Activated T-cell treated with anti-CD3 and anti-CD28 coated beads, Interleukin-2, amount 50 U/mL, for 4 hours (primary cell): Measurements from ENCODE around the gene FCRLA. TPM values are rescaled to one million over a fixed set of nuclear protein-coding genes. Genes with fewer than 3 reads are reported as not detected.
"Not testable (repeated sequence)": the region's sequence is repeated elsewhere in the genome, so short reads cannot be mapped to it uniquely, and the experiment has no call there.

Experiments used
- ATAC-seq, 2 donors: fragments of 200-7000 bp; cut with Tn5 transposase; one replicate each; pipeline ENCODE4 v1.10.0; 2021
- DNase-seq: peaks from one replicate; pipeline ENCODE4 v3.0.0-alpha.2; 2020
- H3K27me3 Mint-ChIP-seq: one replicate; pipeline ENCODE4 v1.8.0; 2021; ENCODE audit warnings: low read depth, mixed read lengths
- H3K36me3 Mint-ChIP-seq: one replicate; pipeline ENCODE4 v1.8.0; 2022; ENCODE audit warnings: mixed read lengths; ENCODE audit not compliant: insufficient read depth
- H3K4me1 Mint-ChIP-seq: one replicate; pipeline ENCODE4 v1.8.0; 2021; ENCODE audit warnings: low read depth, mixed read lengths
- H3K4me3 Mint-ChIP-seq: one replicate; pipeline ENCODE4 v1.8.0; 2021; ENCODE audit warnings: mild to moderate bottlenecking, moderate library complexity, mixed read lengths
- H3K9me3 Mint-ChIP-seq: one replicate; pipeline ENCODE4 v1.8.0; 2021; ENCODE audit warnings: mixed read lengths
- total RNA-seq, 3 donors: library from RNA; stranded (reverse); gene quantifications; one replicate each; pipeline ENCODE4 v1.2.1, GENCODE V29; 2021

Gene FCRLA, protein sequence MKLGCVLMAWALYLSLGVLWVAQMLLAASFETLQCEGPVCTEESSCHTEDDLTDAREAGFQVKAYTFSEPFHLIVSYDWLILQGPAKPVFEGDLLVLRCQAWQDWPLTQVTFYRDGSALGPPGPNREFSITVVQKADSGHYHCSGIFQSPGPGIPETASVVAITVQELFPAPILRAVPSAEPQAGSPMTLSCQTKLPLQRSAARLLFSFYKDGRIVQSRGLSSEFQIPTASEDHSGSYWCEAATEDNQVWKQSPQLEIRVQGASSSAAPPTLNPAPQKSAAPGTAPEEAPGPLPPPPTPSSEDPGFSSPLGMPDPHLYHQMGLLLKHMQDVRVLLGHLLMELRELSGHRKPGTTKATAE
- total RNA-seq: under 1 TPM; 0.24 to 0.38 (median 0.28) TPM

DNA sequence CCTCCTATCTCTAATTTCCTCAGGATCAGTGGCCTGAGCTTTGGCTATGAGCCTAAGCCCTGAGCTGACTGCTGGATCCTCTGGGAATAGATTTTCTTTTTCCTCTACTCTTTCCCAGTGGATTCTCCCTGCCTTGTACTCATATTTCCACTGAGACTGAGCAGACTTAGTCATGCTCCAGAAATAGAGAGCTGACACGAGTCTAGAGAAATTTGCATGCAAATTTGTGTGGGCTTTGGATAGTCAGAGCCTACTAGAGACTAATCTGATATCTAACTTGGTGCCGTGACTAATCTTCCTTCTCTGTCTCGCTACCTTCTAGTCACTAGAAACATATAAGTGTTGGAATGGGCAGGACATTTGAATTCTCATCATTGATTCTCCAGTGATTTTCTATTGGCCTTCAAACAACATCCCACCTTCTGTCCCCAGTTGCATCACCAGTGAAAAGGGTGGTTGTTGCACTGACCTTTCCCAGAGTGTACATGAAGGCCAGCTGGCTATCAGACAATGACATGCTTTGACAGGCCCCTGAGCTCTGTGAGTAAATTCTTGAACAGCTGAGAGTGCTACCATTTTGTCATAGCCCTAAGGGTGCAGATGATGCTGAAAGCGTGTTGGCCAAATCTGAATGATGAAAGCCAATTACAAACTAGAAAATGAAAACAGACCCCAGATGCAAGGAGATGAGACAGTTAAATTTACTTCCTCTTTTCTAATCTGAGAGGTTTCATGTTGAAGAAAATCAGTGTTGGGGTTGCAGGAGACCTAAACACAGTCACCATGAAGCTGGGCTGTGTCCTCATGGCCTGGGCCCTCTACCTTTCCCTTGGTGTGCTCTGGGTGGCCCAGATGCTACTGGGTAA is at the start of gene FCRLA:
Gene FCRLA, plus strand, starts transcription at position 748 of the 866 bp plus-strand sequence. Its CDS starts 36 bp downstream, at position 784.
- no peaks in the 10 kb centered on the region for H3K36me3 Mint-ChIP-seq
- no peak within 1 kb of the TSS for H3K4me3 Mint-ChIP-seq
- peak; percentile 90 to 93 for ATAC-seq
- no peak for DNase-seq
- no peaks in the 10 kb centered on the region for H3K9me3 Mint-ChIP-seq
- H3K4me1 Mint-ChIP-seq: peaks cover 5% of the 10 kb centered on the region
- H3K27me3 Mint-ChIP-seq: no peaks in the 10 kb centered on the region

DNA sequence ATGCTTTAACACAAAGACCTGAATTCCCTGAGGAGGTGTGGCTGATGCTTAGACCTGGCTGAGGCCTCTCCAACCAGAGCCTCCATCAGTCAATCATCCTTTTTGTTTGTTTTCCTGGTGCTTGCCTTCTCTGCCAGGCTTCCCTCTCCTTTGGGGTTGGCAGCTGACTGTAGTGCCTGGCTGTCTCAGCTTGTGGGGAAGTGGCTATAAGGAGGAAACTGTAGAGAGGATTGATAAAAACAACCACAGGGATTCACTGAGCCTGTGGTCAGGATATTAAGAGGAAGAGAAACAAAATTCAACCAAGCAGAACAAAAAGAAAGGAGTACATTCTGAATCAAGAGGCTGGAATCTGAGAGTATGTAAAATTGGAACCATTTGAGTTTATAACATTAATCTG is 48.5 kb upstream of the FCRLA start:
- not testable (repeated sequence) for H3K4me3 Mint-ChIP-seq, H3K9me3 Mint-ChIP-seq, ATAC-seq, H3K27me3 Mint-ChIP-seq, H3K4me1 Mint-ChIP-seq, DNase-seq, H3K36me3 Mint-ChIP-seq

DNA sequence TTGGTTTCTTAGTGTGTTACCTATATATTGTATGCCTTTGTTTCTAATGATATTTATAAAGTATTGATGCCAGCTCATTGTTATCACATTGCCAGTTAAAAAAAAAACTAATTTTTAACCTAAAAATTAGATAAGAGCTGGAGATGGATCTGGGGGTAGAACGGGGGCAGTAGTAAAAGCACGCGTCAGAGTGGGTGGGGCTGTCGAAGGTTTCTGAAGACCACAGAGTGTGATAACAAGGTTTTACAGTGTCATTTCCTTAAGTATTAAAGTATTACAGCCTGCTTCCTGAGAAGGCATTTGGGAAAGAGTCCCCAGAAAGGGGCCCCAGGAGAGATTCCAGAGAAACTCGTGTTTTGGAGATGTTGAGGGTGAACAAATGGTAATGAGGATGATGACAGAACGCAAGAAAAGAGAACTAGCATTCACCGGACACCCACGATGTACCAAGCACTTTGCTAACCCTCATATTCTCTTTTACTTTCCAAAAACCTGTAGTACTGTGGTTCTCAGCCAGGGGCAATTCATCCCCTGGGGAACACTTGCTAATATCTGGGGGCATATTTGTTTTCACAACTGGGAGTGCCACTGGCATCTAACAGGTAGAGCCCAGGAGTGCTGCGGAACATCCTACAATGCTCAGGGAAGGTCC is 45.2 kb upstream of the FCRLA start:
- H3K9me3 Mint-ChIP-seq, H3K4me3 Mint-ChIP-seq, H3K4me1 Mint-ChIP-seq, H3K27me3 Mint-ChIP-seq, DNase-seq, H3K36me3 Mint-ChIP-seq: not testable (repeated sequence)
- ATAC-seq: peak in 1 of 2 donors; percentile 53

DNA sequence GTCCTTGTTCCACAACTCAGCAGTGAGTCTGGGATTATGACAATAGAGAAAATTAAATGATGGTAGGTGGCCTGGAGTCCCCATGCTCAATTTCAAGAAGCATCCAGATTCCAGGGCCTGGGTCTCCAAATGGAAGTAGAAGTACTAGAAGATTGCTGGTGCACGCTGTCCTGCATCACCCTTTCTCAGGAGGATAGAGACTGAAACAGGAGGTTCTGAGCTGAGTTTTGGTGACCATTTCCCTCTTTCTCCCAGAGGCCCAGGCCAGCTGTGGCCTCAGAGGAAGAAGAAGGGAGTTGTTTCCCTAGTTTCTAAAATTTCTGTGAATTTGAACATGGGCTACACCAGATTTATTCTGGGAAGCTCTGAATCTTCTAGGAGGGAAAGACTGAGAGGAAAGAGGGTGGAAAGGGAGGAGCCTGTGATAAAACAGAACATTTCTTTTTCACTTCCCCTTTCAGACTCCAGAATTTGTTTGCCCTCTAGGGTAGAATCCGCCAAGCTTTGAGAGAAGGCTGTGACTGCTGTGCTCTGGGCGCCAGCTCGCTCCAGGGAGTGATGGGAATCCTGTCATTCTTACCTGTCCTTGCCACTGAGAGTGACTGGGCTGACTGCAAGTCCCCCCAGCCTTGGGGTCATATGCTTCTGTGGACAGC is 44.2 kb upstream of the FCRLA start, which contains the start of gene FCGR2B:
Gene FCGR2B, plus strand, starts transcription at position 460 of the 656 bp plus-strand sequence. Its CDS starts 99 bp downstream, at position 559.
- not testable (repeated sequence) for H3K36me3 Mint-ChIP-seq, ATAC-seq, H3K27me3 Mint-ChIP-seq, H3K9me3 Mint-ChIP-seq, H3K4me3 Mint-ChIP-seq, DNase-seq, H3K4me1 Mint-ChIP-seq

DNA sequence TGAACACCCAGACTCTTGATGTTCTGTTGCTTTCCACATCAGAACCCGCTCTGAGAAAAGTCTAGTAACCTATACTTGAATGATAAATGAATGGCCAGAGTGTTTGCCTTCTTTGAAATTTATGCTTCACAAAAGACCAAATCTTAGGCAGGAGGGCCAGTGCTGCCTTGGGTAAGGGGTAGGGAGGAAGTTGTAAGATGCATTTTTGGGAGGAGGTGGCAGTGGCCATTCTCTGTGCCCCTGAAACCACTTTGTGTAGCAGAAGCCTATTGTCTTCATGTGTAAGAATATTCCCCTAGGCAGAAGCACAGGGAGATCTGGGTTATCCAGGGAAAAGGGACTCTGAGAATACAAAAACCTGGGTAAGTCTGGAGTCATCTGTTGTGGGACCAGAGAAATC is 43.5 kb upstream of the FCRLA start:
- not testable (repeated sequence) for H3K27me3 Mint-ChIP-seq, H3K9me3 Mint-ChIP-seq, H3K4me3 Mint-ChIP-seq, H3K4me1 Mint-ChIP-seq, H3K36me3 Mint-ChIP-seq, ATAC-seq, DNase-seq

DNA sequence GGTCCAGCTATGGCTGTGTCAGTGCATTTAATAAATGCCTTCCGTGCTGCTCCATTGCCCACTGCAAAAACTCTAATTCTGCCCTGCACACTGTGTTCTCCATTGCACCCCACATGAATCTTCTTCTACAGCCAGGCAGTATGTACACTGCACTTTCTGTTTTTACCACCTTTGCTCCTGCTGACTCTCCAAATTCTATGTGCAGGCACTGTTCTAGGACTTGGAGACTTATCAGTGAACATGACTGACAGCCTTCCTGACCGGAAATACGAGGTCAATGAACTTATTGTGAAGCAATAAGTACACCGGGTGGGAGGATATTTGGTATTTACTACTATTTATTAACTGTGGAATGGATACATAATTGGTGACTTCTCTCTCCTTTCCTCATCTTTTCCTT is 42.3 kb upstream of the FCRLA start:
- not testable (repeated sequence) for DNase-seq, H3K36me3 Mint-ChIP-seq, H3K9me3 Mint-ChIP-seq, ATAC-seq, H3K27me3 Mint-ChIP-seq, H3K4me3 Mint-ChIP-seq, H3K4me1 Mint-ChIP-seq

DNA sequence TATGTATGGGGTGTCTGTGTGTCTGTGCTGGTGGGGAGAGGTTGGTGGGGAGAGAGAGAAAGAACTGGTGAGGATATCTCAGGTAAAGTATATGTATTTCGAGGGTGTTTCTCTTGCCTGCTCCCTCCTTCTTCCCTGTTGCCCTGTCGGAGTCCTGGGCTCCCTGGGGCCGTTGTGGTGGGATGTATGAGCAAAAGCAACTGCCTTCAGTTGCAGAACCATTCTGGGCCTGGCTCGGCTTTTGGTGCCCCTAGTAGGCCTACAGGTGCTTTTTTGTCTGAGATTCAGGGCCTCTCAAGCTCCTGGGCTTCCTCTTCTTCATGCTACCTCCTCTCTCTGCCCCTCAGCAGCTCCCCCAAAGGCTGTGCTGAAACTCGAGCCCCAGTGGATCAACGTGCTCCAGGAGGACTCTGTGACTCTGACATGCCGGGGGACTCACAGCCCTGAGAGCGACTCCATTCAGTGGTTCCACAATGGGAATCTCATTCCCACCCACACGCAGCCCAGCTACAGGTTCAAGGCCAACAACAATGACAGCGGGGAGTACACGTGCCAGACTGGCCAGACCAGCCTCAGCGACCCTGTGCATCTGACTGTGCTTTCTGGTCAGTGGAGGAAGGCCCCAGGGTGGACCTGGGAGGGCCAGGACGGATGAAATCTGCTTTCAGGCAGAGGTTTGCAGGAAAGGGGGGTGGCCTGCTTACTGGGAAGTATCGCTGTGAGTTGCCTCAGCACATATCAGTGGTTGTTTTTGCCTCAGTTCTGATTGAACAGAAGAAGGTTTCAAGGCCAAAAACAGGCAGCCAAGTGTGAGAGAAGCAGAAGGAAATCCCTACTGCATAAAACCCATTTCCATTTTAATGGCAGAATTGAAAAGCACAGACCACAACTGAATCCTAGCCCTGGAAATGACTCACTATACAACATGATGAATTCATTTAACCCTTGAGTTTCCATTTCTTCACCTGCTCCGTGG is 35.7 kb upstream of the FCRLA start:
- H3K4me3 Mint-ChIP-seq, H3K36me3 Mint-ChIP-seq, H3K9me3 Mint-ChIP-seq, H3K27me3 Mint-ChIP-seq, DNase-seq, H3K4me1 Mint-ChIP-seq: not testable (repeated sequence)
- peak in 1 of 2 donors; percentile 34 for ATAC-seq

DNA sequence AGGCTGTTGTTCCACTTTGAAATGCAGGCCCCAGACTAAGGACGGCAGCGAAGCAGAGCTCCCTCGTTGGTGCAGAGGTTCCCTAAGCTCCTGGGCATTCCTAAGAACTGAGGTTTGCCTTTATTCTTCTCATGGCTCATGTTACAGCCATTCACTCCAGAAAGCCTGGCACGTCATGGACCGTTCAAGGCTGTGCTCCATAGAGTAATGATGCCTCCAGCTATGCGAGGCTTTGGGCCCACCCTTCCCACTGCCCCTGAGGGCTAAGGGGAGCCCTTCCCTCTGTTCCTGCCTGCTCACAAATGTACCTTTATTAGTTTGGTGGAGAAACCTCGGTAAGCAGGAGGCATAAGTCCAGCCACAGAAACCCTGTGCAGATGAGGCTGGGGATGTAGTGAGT is 33.6 kb upstream of the FCRLA start:
- H3K9me3 Mint-ChIP-seq, H3K27me3 Mint-ChIP-seq, DNase-seq, H3K4me1 Mint-ChIP-seq, H3K4me3 Mint-ChIP-seq, H3K36me3 Mint-ChIP-seq, ATAC-seq: not testable (repeated sequence)

DNA sequence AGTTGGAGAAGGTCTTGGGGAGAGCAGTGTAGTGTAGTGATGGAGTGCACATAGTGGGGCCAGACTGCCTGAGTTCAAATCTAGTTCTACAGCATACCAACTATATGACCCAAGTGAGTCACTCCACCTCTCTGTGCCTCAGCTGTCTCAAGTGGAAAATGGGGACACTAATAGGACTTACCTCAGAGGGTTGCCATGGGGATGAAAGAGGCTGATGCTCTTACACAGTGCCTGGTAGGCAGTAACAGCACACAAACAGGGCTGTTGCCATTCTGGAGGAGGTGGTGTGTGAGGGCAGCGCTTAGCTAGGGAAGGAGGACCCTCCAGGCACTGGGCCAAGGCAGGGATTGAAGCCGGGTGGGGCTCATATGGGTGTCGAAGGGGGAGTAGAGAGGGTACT is 32.6 kb upstream of the FCRLA start:
- not testable (repeated sequence) for DNase-seq, H3K9me3 Mint-ChIP-seq, H3K36me3 Mint-ChIP-seq, H3K27me3 Mint-ChIP-seq, ATAC-seq, H3K4me3 Mint-ChIP-seq, H3K4me1 Mint-ChIP-seq

DNA sequence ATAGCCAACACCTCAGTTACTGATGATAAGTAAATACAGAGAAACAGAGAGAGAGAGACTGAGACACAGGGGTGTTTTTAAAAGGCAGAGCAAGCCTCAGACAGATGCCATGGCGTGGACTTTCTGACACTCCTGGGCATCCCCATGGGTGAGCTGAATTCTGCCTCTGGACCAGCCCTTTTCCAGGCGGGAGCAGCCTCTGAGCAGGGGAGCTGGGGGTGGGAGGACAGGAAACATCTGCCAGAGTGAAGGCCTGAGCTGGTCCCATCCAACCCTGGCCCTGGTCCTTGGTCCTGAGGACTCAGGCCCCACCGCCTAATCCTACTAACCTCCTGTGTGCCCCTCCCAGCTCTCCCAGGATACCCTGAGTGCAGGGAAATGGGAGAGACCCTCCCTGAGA is 32.1 kb upstream of the FCRLA start:
- not testable (repeated sequence) for DNase-seq, H3K9me3 Mint-ChIP-seq, H3K27me3 Mint-ChIP-seq, H3K4me3 Mint-ChIP-seq, ATAC-seq, H3K36me3 Mint-ChIP-seq, H3K4me1 Mint-ChIP-seq

DNA sequence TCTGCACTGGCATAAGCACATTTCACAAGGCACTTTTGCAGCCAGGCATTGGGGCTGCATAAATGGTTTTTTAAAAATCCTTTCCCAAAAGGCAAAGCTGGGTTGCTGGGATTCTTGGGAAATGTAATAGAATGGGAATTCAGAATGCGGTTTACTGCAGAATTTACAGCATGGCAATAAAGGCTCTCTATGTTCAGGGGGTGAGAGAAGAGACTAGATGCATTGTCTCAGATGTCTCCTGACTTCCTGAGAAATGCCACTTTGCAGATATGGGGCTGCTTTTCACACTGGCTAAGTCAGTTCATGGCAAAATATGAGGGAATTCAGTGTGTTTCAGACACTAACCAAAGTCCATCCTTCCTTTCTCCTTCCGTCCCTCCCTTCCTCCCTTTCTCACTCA is 30.6 kb upstream of the FCRLA start:
- Mint-ChIP-seq H3K4me3 (no peak overlapping the region), H3K27me3 (peaks cover 2% of the 10 kb centered on the region), H3K9me3 (no peaks in the 10 kb centered on the region), H3K36me3 (no peaks in the 10 kb centered on the region), H3K4me1 (no peaks in the 10 kb centered on the region)
- no peak for ATAC-seq
- no peak for DNase-seq

DNA sequence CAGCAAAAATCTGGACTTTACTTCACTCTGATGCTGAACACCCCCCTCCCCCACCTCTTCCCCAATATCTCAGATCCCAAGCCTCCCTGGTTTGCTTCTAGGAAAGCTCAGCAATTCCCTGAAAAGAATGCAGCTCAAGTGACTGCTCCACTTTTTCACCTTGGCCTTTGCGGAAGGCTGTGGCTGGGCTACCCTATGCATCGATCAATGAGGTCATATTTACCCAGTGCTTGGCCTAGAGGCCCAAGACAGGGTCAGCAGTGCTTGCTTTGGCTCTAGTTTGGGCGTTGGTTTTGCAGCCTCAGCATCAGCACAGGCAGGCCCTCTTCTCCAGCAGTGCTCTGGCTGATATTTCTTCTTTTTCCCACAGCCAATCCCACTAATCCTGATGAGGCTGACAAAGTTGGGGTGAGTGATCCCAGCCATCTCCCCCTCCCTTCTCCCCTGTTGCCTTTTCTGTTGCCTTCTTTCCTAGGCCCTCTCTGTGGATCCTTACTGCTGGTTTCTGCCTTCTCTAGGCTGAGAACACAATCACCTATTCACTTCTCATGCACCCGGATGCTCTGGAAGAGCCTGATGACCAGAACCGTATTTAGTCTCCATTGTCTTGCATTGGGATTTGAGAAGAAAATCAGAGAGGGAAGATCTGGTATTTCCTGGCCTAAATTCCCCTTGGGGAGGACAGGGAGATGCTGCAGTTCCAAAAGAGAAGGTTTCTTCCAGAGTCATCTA is 29.9 kb upstream of the FCRLA start:
- Mint-ChIP-seq H3K36me3 (no peaks in the 10 kb centered on the region), H3K4me3 (no peak overlapping the region), H3K27me3 (peaks cover 2% of the 10 kb centered on the region), H3K9me3 (no peaks in the 10 kb centered on the region), H3K4me1 (no peaks in the 10 kb centered on the region)
- DNase-seq (no peak), ATAC-seq (no peak)

DNA sequence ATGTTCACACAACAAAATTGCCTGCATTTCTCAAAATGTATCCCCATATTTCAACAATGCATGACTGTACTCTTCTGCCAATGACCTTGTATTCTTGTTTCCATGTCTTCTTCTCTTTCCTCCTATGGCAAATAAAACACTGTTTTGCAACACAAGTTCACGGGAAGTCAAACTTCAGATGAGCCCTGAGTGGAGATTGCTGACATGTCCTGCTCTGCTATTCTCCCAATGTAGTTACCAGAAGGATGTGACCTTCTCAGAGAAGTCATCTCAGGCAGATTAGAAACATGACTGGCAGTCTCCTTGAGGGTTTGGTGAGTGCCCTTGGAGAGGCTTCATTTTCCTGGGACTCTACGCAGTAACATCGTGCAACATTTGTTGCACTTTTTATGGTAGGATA is 28.5 kb upstream of the FCRLA start:
- Mint-ChIP-seq H3K36me3 (no peaks in the 10 kb centered on the region), H3K9me3 (no peaks in the 10 kb centered on the region), H3K4me1 (no peaks in the 10 kb centered on the region), H3K27me3 (peaks cover 2% of the 10 kb centered on the region), H3K4me3 (no peak overlapping the region)
- DNase-seq (no peak), ATAC-seq (no peak)
